ENCODE measurements around the gene ASXL1. TPM values are rescaled to one million over a fixed set of nuclear protein-coding genes. Genes with fewer than 3 reads are reported as not detected.

Gene ASXL1
- polyA plus RNA-seq, 3 donors: 1.8 to 47.1 (median 2.8) TPM

DNA sequence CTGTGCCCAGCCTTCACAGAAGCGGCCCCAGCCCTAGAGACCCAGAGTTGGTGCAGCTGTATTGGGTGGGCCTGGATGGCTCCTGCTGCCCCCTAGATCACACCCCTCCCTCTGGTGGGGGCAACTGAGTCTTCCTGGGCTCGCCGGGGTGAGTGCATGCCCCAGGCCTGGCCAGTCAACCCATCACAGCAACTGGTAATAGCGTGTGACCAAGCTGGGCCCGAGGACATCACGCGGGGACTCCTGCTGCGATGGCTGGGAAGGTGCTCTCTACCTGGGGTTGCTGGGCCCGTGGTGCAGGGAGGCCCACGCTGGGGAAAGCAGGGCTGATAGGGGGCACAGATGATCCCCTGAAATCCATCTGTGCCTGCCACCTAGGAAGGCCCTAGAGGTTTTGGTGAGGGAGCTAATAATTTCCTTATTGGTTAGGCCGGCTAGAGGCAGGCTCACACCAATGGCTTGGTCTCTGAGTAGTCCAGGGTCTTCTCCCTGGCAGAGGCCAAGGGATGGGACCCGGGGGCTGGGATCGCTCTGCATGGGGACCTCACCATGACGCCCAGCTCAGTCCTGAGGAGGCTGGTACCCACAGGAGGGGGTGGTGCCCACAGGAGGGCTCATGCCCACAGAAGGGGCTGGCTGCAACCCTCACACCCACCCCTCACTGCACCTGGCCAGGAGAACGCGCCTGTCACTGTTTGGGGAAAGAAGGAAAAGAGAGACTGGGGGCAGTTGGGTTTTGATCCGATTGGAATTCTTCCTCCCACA lies 103.9 kb downstream of the ASXL1 start:
- Histone ChIP-seq H3K9ac (ENCODE audit: insufficient read depth, low read length, poor library complexity, severe bottlenecking) (no peak overlapping the region), H3K79me2 (ENCODE audit: insufficient read depth, low read length) (peaks cover 10% of the 10 kb centered on the region), H3K27ac (ENCODE audit: low read depth in 1 of 2, low read length in 2 of 2) (no peak overlapping the region), H3K4me1 (ENCODE audit: control insufficient read depth in 1 of 2, insufficient read depth in 2 of 2, low read length in 2 of 2) (peaks cover 17 to 22% of the 10 kb centered on the region in 2 donors), H3K27me3 (ENCODE audit: control insufficient read depth in 2 of 2, insufficient read depth in 2 of 2, low read length in 2 of 2) (no peaks in the 10 kb centered on the region), H3K4me3 (replicated peaks in 1 of 3; ENCODE audit: low read depth in 2 of 3, low read length in 3 of 3) (no peak overlapping the region), H2AFZ (ENCODE audit: insufficient read depth, low read depth, low read length, poor library complexity, severe bottlenecking) (no peak overlapping the region), H3K4me2 (replicated peaks; ENCODE audit: extremely low read depth, low read length, poor library complexity, severe bottlenecking) (no peak overlapping the region), H3K9me3 (replicated peaks in 1 of 2; ENCODE audit: control insufficient read depth in 1 of 2, insufficient read depth in 1 of 2, low read length in 2 of 2) (no peaks in the 10 kb centered on the region), H4K20me1 (ENCODE audit: insufficient read depth, low read length) (peaks cover 60% of the 10 kb centered on the region), H3K36me3 (replicated peaks in 1 of 2; ENCODE audit: control insufficient read depth in 1 of 2, insufficient read depth in 2 of 2, low read length in 2 of 2) (peaks cover 8 to 14% of the 10 kb centered on the region in 2 donors)
- Mint-ChIP-seq H3K27me3 (ENCODE audit: low read depth in 3 of 3) (peaks cover 0 to 5% (median 2%) of the 10 kb centered on the region in 3 donors), H3K36me3 (peaks cover 11 to 20% of the 10 kb centered on the region in 2 donors), H3K4me3 (no peak overlapping the region), H3K27ac (no peak overlapping the region), H3K9me3 (no peaks in the 10 kb centered on the region), H3K4me1 (peaks cover 22% of the 10 kb centered on the region)
- intact Hi-C loops (cut with micrococcal nuclease): no loop called here
- no peak for DNase-seq
- 97% methylated on average over 10 of the region's 17 CpGs for WGBS (ENCODE audit: insufficient coverage)
- no peak for TF ChIP-seq CTCF (IDR thresholded peaks at IDR 0.05)

DNA sequence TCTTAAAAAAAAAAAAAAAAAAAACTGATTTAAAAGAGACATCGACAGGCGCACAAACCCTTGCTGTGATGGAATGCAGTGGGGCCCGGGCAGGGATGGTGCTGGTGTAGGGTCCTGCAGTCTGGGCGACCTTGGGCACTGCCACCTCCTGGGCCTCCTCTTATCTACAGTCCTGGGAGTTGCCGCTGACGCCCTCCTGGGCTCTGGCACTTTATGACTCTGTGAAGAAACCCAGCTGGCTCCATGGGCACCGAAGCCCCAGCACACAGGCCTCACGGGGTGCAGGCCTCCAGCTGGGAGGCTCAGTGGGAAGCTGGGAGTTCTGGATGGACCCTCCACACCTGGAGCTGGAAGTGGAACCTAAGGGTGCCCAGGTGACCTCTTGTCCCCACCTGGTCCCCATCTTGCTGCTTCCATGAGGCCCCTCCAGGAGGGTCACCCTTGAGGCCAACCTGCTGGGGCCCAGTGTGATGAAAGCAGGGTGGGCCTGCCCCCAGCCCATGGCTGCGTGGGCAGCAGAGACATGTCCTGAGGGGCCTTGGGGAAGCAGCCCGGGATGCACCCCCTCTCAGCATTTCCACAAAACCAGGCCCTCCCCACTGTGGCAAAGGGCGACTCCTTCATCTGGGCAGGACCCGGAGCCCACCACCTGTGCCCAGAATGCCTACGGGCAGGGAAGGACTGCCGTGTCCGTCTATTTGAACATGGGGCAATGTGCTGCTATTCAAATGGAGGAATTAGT lies 104.9 kb downstream of the ASXL1 start:
- no peaks in the 10 kb centered on the region for H3K9me3 Mint-ChIP-seq
- intact Hi-C loops (cut with micrococcal nuclease): no loop called here
- Histone ChIP-seq H3K36me3 (replicated peaks in 1 of 2; ENCODE audit: control insufficient read depth in 1 of 2, insufficient read depth in 2 of 2, low read length in 2 of 2) (peaks cover 8 to 14% of the 10 kb centered on the region in 2 donors), H3K27me3 (ENCODE audit: control insufficient read depth in 2 of 2, insufficient read depth in 2 of 2, low read length in 2 of 2) (no peaks in the 10 kb centered on the region), H3K4me3 (replicated peaks in 1 of 3; ENCODE audit: low read depth in 2 of 3, low read length in 3 of 3) (no peak overlapping the region), H4K20me1 (ENCODE audit: insufficient read depth, low read length) (peaks cover 60% of the 10 kb centered on the region), H3K9me3 (replicated peaks in 1 of 2; ENCODE audit: control insufficient read depth in 1 of 2, insufficient read depth in 1 of 2, low read length in 2 of 2) (no peaks in the 10 kb centered on the region), H3K4me2 (replicated peaks; ENCODE audit: extremely low read depth, low read length, poor library complexity, severe bottlenecking) (no peak overlapping the region), H3K79me2 (ENCODE audit: insufficient read depth, low read length) (peaks cover 17% of the 10 kb centered on the region), H2AFZ (ENCODE audit: insufficient read depth, low read depth, low read length, poor library complexity, severe bottlenecking) (no peak overlapping the region), H3K9ac (ENCODE audit: insufficient read depth, low read length, poor library complexity, severe bottlenecking) (no peak overlapping the region), H3K4me1 (ENCODE audit: control insufficient read depth in 1 of 2, insufficient read depth in 2 of 2, low read length in 2 of 2) (peaks cover 7 to 12% of the 10 kb centered on the region in 2 donors), H3K27ac (ENCODE audit: low read depth in 1 of 2, low read length in 2 of 2) (no peak overlapping the region)
- peaks cover 0 to 5% (median 2%) of the 10 kb centered on the region in 3 donors for H3K27me3 Mint-ChIP-seq (ENCODE audit: low read depth in 3 of 3)
- peak overlapping the region in 1 of 7 donors; percentile 73 for H3K27ac Mint-ChIP-seq
- peaks cover 11 to 20% of the 10 kb centered on the region in 2 donors for H3K36me3 Mint-ChIP-seq
- DNase-seq: no peak
- 100% methylated on average over 4 of the region's 15 CpGs for WGBS (ENCODE audit: insufficient coverage)
- no peak overlapping the region for H3K4me3 Mint-ChIP-seq
- H3K4me1 Mint-ChIP-seq: peaks cover 17% of the 10 kb centered on the region
- TF ChIP-seq CTCF (IDR thresholded peaks at IDR 0.05): no peak
